Fibroblast of villous mesenchyme (primary cell): ENCODE data around the gene PLSCR4. TPM values are rescaled to one million over a fixed set of nuclear protein-coding genes. Genes with fewer than 3 reads are reported as not detected.
A peak's percentile ranks its signal among the peaks of the same experiment; 100 is the strongest.
"Not testable (repeated sequence)": the region's sequence is repeated elsewhere in the genome, so short reads cannot be mapped to it uniquely, and the experiment has no call there.

Experiments used
- DNase-seq: peaks from one replicate; pipeline ENCODE4 v3.0.0-alpha.2; 2010; ENCODE audit warnings: low read depth
- H3K4me3 ChIP-seq: 2 replicates; pipeline ENCODE4 v1.5.1; 2011; ENCODE audit warnings: low read depth, mild to moderate bottlenecking, low read length
- CTCF ChIP-seq: IDR thresholded peaks from 2 replicates; pipeline ENCODE4 v1.5.1; 2012; ENCODE audit warnings: low read depth, mild to moderate bottlenecking, low read length; ENCODE audit not compliant: insufficient read depth
- total RNA-seq: library from RNA; depleted of rRNA; stranded (reverse); fragments of >200 nt; gene quantifications from 2 replicates; pipeline ENCODE4 v1.2.3, GENCODE V29; 2012

PLSCR4 gene
- total RNA-seq = 13.5 and 22.9 TPM in 2 replicates

- H3K4me3 ChIP-seq = peak within 1 kb of the TSS; percentile 84
- peak; percentile 82 for DNase-seq
- TF ChIP-seq CTCF = no peak
These were observed at the start of gene PLSCR4 for GRCh38 chr3:146250449-146251382. Gene PLSCR4 (minus strand): TSS chr3:146251105. CDS start chr3:146222071, 29,034 bp downstream.

GRCh38 chr3:146293401-146293800 lies 42.5 kb upstream of the PLSCR4 start:
- DNase-seq, H3K4me3 ChIP-seq: not testable (repeated sequence)

GRCh38 chr3:146283781-146284445 lies 33.0 kb upstream of the PLSCR4 start:
- no peak for DNase-seq
- no peak for TF ChIP-seq CTCF
- H3K4me3 ChIP-seq = no peak overlapping the region

GRCh38 chr3:146280864-146281263 lies 30.0 kb upstream of the PLSCR4 start:
- no peak for DNase-seq

GRCh38 chr3:146279951-146280350 lies 29.0 kb upstream of the PLSCR4 start:
- no peak for DNase-seq

More at GRCh38 chr3:146280864-146281263, 30.0 kb upstream of the PLSCR4 start:
- no peak for TF ChIP-seq CTCF
- no peak overlapping the region for H3K4me3 ChIP-seq

GRCh38 chr3:146279013-146279412 lies 28.1 kb upstream of the PLSCR4 start:
- no peak overlapping the region for H3K4me3 ChIP-seq
- DNase-seq = no peak
- no peak for TF ChIP-seq CTCF

More at GRCh38 chr3:146279951-146280350, 29.0 kb upstream of the PLSCR4 start:
- H3K4me3 ChIP-seq = no peak overlapping the region
- TF ChIP-seq CTCF = no peak
